Stimulated activated CD8-positive, alpha-beta memory T cell treated with anti-CD3 and anti-CD28 coated beads, Interleukin-4, amount 100 ng/mL, for 24 hours (primary cell): Measurements from ENCODE around the gene BAIAP2.
"Not testable (repeated sequence)": the region's sequence is repeated elsewhere in the genome, so short reads cannot be mapped to it uniquely, and the experiment has no call there.

Experiments used
- DNase-seq: peaks from one replicate; pipeline ENCODE4 v3.0.0-alpha.2; 2020; ENCODE audit warnings: low read depth

Gene BAIAP2

DNA sequence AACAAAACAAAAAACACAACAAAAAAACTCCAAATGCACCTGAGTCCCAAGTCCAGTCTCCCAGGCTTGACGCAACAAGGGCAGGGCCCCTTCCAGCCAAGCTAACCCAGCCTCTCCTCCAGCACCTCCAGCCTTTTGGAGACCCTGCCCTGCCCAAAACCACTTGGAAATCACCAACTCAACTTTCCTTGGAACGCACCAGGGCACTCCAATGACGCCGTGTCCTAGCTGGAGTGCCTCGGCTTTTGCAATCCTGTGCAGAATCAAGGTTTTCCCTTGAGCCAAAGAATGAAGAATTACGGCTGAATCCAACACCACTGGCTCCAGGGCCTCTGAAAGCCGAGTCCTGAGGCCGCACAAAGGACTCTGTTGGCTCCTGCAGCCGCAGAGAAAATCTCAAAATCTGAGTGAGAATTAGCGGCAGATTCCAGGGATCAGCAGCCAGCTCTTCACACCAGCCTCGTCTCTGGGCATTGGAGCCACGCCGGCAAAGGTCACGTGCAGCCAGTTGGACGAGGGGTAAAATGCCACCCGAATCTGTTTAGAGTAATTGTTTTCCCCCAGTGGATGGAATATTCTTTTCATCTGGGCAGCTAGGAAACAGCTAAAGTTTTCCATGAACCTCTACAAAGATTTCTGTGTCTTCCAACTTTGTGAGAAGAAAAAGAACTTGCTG, 9.7 kb upstream of the BAIAP2 start:
- DNase-seq, result no peak

DNA sequence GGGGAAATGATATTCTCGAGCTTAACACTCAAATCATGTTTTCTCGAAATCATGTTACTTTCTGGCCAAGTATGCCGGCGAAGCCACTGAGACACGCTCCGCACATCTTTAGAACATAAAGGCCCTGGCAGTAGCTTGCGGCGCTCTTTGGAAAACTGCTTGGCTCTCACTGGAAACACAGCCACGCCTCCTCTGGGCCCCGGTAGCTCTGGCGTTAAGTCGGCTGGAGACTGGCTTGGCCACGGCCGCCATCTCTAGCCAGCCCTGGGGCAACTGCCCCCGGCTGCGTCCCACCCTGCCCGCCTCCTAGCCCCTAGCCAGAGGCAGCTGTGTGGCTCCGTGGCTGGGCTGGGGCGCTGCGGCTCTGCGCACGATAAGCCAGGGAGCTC, 9.2 kb upstream of the BAIAP2 start:
- no peak for DNase-seq

DNA sequence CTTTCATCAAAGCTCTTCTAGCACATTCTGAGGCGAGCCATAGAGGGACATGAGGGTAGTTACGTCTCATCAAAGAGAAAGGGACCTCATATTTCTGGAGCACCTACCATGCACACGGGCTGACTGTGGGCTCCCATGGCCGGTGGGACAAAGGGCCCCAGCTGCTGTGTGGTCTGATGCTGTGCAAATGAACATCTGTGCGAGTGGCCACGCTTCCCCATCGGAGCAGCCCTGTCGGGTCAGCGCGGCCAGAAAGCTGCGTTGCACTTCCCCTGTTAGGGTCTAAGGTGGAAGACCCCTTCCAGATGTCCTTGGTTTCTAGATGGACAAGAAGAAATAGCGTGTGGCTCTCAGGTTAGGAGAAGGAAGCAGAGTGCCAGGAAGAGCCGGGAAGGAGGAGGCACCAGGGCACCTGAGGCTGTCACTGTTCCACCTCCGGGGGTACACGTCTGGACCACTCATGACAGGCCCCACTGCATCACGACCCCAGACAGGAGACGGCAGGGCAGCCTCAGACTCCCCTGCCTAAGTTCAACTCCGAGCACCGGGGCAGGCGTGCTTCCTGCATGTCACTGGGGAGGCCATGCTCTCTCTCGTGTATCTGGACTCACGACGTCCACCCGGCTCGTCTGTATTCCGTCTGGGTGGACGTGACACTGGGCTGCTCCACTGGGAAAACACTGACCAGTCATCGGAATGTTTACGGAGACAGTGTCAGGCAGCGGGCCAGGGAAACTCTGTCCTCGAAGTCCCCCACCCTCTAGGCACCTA, 8.5 kb upstream of the BAIAP2 start:
- DNase-seq, result no peak

DNA sequence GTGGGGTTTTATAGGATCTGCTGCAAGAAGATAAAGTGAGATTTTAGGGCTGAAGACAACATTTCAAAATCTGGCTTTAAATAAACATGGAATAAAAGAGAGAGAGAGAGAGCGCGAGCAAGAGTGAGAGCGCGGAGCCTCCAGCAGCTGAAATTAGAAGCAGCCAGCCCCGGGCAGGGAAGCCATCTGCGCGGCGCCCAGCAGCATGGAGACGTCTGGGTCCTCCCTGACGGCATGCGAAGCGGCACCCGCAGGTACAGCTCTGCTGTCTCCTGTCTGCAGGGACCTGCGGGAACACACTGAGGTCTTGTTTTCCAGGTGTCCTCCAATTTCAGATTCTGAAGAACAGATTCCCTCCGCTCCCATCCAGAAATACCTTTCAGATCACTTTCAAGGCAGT, 7.9 kb upstream of the BAIAP2 start:
- no peak for DNase-seq

DNA sequence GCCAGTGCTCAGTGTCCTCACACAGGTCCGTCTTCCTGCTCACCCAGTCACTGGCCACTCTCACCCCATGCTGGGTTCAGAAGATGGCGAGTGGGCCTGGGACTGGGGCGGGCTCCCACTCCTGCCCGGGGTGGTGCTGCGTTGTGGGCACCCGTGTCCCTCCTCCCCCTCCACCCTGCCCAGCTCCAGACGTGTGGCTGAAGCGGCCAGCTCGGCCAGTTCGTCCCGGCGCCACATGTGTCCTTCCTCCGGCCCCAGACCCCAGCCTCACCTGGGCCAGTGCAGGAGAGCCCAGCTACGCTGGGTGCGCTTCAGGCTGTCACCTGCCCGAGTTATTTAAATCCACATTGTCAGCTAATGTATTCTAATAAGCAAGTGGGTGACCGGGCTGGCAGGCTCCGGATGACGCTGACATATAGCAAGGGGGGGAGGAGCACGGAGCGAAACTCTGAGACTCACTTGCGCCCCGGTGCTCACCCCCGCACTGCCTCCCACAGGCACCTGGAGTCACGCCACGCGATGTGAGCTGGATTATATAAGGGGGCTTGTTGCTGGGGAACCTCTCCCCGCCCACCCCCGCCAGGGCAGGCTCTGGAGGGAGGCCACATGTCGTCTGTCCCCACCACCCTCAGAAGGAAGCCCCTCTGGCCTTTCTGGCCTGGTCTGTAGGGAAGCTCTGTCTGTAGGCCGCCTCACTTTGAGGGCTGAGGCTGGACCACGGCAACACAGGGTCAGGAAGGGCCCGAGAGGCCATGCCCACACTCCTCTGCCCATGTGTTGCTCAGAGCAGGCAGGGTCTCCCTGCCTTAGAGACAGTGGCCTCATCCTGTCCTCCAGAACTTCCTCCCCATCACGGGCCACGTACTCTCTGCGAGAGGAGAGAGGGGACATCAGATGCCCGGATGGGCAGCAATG, 7.1 kb upstream of the BAIAP2 start:
- no peak for DNase-seq

DNA sequence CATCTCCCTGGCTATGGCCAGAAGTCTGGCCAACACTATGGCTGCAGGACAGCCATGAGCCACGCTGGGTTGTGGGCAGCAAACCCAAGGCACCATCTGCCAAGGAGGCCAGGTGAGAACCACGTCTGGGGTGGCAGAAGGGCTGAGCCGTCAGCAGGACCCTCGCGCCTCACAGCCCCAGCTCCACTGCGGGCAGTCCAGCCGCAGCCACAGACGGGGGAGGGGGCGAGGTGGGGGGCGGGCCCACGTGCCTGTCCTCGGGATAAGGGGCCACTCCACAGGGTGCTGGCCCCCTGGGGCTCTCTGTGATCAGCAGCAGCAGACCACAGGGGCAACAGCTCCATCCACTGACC, 6.5 kb upstream of the BAIAP2 start:
- no peak for DNase-seq

DNA sequence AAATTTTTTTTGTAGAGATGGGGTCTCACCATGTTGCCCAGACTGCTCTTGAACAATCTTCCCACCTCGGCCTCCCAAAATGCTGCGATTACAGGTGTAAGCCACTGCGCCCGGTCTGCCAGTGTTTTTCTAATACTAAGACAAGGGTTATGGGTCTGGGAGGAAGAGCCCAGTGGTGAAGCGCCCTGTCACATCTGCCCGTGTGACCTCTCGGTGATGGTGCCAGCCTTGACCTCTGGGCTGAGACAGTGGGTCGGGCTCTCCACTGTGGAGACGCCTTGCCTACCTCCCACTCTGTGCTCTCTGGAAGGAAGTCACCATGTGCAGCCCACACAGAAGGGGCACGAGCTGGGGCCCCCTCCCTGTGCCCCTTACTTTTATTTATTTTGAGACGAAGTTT, 5.1 kb upstream of the BAIAP2 start:
- no peak for DNase-seq

DNA sequence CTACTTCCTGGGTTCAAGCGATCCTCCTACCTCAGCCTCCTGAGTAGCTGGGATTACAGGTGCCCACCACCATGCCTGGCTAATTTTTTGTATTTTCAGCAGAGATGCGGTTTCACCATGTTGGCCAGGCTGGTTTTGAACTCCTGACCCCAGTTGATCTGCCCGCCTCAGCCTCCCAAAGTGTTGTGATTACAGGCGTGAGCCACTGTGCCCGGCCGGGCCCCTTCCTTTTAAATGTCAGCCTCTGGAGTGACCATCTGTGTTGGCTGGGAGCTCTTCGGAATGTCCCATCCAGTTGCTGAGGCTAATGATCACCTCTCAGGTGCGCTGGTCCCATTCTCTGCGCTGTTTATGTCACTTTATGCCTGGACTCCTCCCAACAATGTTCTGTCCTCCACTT, 4.6 kb upstream of the BAIAP2 start:
- DNase-seq, result not testable (repeated sequence)

DNA sequence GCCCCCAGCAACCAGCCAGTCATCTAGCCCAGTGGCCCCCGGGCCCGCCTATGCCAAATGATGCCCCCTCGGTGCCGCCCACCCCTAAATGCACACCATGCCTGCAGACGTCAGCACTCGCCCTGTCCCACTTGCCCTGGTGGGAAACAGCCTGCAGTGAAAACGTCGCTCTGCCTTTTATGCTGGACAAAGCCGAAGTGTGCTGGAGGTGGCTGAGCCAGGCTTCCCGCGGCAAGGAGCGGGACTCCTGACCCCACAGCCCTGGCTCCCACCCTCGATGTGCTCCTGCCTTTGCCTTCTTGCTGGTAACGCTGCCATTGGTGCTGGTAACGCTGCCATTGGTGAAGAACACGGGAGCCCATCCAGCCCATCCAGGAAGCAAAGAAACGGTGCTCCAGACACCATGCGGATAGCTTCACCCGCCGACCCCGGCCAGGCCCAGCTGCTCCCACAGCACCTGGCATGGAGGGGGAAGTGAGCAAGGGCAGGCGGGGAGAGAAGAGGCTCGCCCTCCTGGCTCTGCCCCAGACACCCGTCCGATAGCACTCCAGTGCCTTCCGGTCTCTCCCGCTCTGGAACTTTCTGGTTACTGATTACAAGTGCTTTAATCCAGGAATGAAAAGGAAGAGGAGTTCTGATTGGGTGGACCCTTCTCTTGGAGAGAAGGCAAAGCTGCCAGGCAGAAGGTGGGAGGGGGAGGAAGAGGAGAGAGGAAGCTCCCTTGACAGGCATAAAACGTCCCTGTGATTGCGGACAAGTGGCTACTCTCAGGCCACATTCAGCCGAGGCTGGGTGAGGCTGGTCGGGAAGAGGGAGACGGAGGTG, 4.0 kb upstream of the BAIAP2 start:
- DNase-seq, result no peak

DNA sequence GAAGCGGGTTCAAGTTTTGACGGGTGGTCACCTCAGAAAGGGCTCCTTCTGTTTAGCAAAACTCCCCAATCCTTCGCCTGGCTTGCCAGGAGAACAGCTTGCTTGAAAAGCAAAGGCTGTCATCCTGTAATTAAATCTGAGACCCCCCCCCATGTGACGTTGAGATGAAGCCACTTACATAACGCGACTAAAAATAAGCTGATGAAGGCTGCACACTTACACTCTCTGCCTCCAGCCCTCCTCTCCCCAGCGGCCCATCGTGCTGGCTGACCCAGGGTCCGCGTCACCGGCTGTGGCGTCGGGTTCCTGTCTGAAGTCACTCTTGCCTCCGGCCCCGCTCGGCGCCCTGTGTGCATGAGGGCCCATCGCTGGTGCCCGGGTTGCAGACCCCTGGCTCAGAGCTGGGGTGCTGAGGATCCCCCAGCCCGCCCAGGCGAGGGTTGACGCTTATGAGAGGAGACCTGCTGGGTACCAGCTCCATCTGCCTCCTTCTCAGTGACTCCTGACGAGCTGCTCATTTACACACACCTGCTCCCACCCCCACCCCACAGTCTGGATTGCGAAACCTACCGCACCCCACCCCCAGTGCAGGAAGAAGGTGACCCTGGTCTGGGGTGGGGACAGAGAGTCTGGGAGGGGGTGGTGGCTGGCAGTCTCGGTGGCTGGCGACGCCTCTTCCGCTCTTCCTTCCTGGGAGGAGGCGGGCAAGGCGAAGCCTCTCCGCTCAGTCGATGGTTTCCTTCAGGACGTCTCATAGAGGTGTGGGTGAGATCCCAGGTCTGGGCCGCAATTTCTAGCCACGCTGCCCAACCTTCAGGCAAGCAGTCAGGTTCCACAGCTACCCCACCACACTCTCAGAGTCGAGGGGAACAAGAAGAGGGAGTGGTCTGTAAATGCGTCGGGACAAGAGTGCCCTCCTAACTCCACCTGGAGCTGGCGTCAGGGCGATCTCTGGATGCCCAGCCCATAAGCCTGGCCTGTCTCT, 3.1 kb upstream of the BAIAP2 start:
- no peak for DNase-seq

DNA sequence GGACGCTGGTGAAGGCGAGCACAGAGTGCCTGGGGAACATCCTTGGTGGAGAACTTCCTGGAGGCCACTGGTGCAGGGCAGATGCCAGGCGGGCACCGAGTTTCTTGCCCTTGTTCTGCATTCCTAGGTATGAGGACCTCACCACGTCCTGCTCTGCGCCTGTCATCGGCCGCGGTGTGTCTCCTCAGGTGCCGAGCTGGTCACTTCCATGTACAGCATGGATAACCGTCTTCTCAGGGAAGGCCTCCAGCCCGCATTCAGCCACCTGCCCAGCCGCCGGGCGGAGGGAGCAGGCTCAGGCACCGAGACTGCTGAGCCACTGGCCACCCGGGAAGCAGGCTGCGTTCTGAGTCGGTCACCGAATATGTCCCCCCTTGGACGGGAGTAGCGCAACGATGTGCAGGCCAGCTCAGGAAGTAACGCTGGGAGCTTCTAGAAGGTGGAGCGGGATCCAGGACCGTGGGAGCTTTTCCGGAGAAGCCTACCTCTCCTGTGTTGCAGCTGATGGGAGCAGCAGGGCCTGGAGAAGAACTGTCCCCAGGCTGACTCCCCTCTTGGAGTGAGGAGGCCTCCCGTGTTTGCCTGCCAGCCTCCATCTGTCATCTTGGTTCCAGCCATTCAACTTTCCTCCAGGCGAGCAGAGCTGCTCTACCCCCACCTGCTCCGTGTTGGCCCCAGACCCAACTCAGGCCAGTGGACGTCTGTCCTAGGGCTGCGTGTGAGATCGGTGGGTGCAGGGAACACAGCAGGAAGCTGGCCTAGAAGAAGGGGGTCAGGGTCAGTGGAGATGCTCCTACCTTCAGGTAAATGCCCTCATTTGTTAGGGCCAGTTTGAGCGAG, 2.1 kb upstream of the BAIAP2 start:
- no peak for DNase-seq

DNA sequence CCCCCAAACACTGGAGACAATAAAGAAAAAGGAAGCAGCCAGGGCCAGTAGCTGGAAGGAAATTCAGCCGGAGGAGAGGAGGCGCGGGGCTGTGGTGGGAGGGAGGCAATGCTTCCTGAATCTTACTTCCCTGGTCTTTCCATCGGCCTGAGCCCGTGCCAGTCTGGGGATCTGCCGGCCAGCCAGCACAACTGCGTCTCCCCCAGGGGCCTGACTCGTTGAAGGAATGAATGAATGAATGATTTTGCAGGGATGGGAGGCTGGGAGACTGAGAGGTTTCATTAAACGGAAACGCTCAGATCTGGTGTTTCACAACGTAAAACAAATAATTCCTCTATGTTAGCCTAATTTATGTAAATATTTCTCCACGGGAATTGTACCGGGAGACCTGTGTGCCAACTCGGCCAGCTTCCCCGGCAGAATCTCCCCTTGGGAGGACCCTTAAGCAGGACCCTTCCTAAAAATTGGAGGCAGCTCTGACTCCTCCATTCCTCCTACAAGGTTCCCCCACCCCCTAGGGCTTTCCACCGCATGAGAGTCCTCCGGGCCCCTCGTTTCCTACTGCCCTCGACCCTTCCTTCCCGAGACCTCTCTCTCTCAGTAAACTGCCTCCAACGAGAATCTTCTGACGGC, 1.3 kb upstream of the BAIAP2 start:
- no peak for DNase-seq

DNA sequence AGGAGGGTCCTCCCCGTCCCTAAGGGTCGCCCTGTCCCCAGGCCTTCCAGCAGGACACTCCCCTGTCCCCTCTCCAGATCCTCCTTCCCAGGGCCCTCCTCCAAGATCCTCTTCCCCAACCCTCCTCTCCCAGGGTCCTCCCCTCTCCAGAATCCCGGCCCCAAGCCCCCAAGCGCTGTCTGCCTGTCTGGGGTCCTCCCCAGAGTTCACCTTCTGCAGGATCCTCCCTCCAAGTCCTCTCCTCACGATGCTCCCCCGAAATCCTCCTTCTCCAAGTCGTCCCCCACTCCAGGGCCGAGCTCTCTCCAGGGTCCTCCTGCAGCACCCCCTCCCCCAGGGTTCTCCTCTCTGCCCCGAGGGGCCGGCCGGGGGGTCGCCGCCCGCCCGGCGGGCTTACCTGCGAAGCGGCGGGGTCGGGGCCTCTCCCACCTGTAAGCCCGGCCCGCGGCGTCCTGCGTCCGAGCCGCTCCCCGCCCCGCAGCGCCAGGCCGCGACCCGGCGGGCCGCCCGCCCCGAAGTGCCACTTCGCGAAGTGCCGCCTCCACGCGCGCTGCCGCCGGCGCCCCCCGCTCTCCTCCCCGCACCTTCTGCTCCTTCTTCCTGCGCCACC, 678 bp upstream of the BAIAP2 start:
- DNase-seq, result no peak

DNA sequence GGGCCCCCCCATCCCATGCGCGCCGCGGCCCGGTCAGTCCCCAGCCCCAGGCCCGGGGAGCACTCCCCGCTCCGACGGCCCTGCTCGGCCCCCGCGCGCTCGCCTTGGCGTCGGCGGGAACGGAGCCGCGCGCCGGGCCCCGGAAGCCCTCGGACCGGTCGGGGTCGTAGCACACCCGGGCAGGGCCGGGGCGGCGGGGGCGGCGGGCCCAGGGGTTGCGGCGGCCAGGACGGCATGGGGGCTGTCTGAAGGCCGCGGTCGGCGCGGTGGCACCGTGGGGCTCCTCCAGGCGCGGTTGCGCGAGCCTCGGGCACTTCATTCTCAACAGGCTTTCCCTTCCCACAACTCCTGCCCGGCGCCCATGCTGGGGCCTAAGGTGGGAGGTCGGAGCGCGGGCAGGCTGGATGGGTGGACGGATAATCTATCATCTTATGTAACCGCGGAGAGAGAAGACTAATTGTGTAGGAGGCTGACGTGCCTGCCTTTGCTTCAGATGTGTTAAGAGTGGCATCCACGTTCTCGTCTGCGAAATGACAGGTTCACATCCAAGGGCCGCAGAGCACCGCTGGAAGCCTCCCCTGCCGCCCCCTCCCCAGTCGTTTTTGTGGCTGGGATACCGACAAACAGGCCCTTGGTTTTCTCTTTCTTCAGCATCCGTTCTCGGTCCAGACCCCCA, 708 bp downstream of the BAIAP2 start:
- no peak for DNase-seq

DNA sequence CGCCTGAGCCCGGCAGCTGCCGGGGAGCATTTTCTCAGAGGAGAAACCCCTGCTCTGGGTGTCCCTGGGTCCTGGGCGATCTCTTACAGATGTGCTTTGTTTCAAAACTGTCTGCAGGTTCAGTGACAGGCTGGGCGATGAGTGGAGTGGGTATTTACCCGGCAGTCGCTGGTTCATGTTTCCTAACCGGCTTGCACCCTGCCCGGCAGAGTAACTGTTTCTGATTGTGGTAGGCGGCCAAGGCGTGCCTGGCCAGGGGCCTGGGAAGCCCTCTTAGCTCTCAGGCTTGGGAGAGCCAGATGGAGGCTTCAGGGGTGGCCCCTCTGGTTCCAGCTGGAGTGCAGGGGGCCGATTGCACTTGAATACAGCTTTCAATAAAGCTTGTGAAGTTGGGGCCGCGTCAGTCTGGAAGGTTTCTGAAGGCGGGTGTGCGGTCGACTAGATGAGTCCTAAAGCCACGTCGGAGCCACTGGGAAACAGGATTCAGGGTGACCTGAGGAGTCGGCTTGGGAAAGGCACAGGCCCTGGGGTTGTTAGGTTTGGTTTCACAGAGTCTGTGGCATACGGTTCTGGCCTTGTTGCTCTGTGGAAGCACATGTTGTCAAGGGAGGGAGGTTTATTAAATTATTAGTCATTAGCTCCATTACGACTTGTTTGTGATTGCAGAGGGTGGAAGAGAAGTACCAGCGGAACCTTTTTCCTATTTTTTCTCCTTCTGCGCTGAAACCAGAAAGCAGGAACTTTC, 1.4 kb downstream of the BAIAP2 start:
- DNase-seq, result no peak

DNA sequence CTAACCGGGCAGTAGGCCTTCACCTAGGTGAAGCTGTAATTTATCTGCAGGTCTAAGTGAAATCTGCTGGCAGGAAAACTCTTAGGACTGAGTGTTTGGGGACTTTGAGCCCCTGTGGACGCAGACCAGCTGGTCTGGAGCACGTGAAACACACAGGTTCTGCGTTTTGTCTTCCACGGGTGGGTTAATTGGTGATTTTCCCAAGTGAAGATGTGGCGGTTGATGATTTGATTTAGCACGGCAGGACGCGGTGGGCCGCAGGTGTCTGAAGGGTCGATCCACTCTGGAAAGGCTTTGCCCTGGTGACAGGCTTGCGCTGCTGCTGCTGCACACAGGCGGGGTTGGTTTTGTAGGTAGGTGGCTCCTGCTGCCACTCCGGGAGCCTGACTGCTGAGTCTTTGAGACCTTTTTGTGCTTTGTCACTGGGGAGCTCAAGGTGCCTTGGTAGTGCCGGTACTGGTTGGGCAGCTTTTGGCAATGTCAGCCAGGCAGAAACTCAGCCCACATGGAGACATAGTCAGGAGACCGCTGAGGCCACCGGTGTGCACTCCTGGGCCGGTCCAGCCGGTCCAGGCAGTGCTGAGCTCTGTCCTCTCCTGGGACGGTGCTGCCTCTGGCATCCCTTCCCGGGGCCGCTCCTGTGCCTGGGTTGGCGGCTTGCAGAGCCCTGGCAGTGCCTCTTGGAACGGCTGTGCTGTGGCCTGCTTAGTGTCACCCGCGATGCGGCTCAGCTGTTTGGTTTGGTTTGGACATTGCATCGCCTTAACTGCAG, 2.3 kb downstream of the BAIAP2 start:
- no peak for DNase-seq
